NCI-H2081 (cell line): ENCODE measurements around the gene LARP4B.
A peak's percentile ranks its signal among the peaks of the same experiment; 100 is the strongest.
"Not testable (repeated sequence)": the region's sequence is repeated elsewhere in the genome, so short reads cannot be mapped to it uniquely, and the experiment has no call there.

Experiments used
- DNase-seq, 2 experiments: peaks; one replicate each; lab custom pipeline; 2025; lab: John Stamatoyannopoulos, UW

Gene LARP4B

GRCh38 chr10:786633-787474 is 144.7 kb downstream of the LARP4B start:
- no peak for DNase-seq

GRCh38 chr10:785861-786214 is 145.7 kb downstream of the LARP4B start:
- DNase-seq: no peak

GRCh38 chr10:785089-785860 is 146.2 kb downstream of the LARP4B start:
- no peak for DNase-seq

DNA sequence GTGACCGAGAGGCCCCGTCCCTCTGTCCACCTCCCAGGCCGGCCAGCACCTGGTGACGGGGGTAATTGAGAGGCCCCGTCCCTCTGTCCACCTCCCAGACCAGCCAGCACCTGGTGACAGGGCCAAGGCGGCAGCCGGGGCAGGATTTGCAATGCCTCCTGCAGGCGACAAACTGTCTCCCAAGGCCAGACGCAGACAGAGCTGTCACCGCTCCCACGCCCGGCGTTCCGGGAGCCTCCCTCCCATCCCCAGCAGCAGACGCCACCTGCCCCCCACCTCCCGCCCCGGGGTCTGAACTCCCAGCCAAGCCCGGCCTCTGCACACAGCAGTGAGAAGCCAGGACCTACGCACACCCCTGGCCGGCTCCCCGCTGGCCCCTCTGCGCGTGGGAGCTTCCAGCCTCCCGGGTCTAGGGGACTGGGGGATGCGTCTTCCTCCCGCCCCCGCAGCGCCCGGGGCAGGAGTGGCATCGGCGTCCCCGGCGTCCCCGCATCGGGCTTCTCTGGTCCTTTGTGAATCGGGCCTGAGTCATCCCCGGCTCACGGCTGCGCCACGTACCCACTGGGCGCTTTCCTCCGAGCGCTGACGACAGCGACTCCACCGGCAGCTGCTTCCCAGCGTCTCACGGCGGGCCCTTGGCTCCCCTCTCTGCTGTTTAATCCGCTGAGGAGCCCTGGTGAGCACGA is 147.0 kb downstream of the LARP4B start:
- DNase-seq: peak; percentile 28 to 47

DNA sequence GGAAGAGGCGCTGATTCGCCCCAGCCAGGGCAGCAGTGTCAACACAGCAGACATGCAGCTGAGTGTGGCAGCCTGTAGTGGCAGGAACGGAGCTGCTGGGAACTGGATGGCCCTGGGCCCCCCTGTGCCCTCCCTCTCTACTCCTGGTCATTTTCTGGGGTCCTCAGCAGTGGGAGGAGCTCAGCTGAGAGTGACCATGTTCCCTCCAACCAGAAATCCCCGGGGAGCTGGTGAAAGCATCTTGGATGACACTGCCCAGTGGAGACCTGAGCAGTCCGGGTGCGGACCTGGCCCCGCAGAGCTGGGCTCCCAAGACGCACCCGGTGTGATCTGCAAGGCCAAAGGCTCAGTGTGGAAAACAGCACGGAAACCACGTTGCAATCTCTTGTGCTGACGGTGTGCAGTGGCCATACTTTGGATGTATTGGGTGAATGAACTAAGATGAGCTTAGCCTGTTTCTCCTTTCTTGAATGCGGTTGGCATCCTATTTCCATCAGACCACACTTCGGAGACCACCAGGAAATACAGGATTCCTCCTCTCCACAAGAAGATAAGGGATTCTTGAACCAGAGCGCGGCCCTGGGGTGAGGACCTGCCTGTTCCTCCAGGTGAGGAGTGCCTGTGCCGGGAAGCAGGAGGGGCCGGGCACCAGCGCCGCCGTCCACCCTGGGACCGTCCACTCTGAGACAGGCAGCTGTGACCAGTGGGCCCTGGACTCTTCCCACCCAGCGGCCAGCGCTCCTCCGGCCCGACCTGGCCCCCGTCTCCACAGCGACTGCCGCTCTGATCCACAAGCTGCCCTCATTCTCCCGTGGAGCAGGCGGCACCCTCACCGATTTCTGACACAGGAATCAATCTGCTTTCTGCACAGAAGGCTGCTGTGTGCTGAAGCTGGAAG is 148.5 kb downstream of the LARP4B start:
- no peak for DNase-seq

DNA sequence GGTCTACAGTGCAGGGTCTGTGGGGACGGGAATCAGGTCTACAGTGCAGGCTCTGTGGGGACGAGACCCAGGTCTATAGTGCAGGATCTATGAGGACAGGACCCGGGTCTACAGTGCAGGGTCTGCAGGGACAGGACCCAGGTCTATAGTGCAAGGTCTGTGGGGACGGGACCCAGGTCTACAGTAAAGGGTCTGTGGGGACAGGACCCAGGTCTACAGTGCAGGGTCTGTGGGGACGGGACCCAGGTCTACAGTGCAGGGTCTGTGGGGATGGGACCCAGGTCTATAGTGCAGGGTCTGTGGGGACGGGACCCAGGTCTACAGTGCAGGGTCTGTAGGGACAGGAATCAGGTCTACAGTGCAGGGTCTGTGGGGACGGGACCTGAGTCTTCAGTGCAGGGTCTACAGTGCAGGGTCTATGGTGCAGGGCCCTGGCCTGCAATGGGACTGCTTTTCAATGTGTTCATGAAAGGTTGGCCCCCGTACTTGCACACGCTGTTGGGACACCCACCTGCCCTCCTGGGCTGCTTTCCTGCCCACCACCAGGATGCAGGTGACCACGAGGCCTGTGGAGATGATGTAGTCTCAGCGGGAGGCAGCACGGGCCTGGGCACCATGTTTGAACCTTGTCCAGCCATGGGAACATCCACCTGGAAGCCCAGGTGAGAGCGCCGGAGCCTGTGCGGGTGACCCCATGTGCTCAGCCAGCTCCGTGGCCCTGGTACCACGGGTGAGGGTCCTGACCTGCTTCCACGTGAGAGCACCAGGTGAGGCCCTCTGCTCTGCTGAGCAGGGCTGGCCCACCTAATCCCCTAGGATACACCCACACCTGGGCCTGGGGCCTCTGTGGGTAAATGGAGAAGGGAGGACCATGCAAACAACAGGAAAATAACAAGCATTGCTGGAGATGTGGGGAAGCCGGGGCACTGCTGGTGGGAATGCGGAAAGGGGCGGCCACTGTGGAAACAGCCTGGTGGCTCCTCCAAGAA is 150.7 kb downstream of the LARP4B start:
- no peak for DNase-seq

GRCh38 chr10:778626-779330 is 152.7 kb downstream of the LARP4B start:
- no peak for DNase-seq

- no peak for DNase-seq
Measured at GRCh38 chr10:777913-778479, 153.5 kb downstream of the LARP4B start.

- DNase-seq: no peak
Measured at GRCh38 chr10:776772-777171, 154.7 kb downstream of the LARP4B start.

DNA sequence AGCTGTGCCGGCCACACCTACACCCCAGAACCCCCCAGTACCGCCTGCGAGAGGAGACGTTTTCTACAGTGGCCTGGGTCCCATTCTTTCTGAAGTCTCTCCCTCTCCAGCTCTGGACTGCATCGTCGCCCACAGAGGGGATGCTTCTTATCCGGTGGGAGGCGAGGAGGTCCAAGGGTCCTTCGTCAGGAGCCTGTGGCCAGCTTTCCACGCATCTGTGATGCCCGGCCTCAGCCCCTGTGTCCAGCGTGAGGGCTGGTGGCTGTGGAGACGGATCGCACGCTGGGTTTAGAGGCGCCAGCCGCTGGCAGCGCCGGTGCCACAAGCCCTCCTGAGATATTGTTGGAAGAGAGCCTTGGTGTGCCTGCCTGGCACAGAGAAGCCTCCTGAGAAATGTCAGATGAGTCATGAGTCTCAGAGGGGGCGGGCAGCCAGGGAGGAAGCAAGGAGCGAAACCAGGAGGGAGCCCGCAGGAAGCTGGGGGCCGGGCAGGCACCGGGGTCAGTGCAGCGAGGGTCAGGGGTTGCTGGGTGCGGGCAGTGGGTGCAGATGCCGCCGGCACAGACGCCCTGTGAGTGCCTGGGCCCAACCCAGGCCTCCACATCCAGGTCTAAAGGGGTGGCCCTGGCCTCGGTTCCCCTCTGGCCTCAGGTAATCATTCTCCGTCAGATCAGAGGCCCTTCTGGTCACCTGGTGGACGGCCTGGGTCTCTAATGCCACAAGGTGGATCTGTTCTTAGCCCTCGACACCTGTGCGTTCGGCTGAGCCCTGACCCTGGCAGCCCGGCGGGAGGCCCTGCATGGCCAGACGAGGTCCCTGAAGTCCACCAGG is 156.0 kb downstream of the LARP4B start:
- no peak for DNase-seq

DNA sequence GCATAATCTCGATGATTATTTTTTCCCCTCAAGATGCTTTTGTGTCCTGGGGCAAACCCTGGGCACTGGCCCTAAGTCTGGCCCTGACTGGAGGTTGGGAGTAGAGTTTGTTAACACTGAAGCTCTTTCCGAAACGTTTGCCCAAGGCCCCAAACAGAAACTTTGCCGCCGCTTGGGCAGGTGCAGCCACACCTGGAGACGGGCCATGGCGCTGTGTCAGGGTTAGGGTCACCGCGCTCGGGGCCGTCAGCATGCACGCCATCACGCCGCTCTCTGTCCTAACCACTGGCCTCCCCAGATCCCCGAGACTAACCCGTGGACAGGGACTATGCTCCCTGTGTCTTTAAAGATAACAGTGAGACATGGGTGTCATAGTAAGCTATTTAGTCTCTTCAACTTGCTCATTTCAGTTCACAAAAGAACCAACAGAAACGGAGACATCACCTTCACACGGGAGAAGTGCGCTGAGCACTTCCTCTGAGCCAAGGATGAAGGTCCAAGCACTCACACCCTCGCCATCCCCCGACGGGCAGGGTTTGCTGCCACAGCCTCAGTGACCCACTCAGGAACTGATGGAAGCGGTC is 156.8 kb downstream of the LARP4B start:
- DNase-seq: no peak

GRCh38 chr10:774223-774622 is 157.3 kb downstream of the LARP4B start:
- no peak for DNase-seq

DNA sequence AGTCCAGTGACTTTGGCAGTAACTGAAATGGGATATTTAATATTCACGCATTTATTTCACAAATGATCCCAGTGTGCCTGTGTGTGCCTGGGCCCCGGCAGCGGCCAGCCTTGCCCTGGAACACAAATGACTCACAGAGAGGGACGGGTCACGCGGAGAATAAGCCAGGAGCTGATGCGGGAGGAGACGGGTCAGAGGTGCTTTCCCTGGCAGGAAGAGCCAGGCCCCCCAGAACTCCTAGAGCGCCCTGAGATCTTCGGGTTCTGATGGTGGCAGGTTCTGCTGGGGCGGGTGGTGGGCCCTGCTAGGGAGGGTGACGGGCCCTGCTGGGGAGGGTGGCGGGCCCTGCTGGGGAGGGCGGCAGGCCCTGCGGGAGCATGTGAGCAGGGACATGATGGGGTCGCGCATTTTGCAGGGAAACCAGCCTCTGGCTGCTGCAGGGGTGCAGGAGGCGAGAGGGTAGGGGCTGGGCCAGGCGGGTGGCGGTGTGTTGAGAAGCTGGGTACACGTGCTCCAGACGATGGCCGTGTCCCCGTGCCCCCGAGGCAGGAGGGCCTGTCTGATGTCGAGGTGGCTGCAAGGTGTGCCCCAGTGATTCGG is 157.8 kb downstream of the LARP4B start:
- DNase-seq: no peak

DNA sequence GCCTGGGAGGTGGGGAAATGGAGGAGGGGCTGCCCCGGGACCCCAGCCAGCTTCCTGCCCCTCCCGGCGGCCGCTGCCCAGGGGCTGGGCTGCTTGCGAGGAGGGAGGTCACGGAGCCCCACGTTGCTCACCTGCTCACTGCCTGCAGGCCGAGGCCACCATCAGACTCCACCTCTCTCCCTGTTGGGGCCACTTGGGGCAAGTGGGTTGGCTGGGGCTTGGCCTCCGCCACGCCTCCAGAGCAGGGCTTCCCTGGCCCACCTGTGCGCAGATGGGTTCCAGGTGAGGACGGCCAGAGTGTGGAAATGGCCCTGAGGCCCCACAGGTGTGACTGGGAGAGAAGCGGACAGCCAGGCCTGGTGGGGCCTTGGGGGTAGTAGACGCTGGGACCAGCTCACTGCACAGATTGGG is 159.3 kb downstream of the LARP4B start:
- no peak for DNase-seq

DNA sequence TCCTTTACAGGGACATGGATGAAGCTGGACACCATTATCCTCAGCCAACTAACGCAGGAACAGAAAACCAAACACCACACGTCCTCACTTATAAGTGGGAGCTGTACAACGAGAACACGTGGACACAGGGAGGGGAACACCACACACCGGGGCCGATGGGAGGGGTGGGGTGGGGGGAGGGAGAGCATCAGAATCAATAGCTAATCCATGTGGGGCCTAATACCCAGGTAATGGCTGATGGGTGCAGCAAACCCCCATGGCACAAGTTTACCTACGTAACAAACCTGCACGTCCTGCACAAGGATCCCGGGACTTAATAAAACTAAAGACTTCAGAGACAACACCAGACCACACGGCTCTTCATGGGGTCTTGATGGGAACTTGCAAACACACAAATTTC is 159.9 kb downstream of the LARP4B start:
- no peak for DNase-seq

DNA sequence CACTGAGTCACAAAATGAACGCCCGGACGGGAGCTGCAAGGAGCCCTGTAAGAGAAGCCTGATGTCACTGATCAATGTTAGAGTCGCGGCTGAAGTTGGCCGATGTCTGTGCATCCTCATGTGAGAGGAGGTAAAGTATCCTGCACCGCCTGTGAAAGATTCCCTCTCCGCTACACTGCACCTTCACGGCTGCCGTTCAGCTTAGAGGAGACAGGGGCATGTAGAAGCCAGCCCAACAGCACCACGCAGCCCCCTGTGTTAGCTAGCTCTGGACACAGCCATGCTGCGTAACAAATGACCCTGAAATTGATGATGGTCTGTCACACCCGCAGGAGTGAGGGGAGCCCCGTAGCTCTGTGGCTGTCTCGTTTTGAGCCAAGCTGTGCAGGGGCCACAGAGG is 160.5 kb downstream of the LARP4B start:
- DNase-seq: no peak

- not testable (repeated sequence) for DNase-seq
Measured at GRCh38 chr10:770048-770712, 161.3 kb downstream of the LARP4B start.
